HFF-Myc (cell line): Measurements from ENCODE around the gene ESR1.

Experiments used
- DNase-seq: peaks from one replicate; pipeline ENCODE4 v3.0.0-alpha.2; 2011; ENCODE audit warnings: low read depth; ENCODE audit errors: extremely low read depth
- H3K4me3 ChIP-seq: replicated peaks from 2 replicates; pipeline ENCODE4 v1.5.1; 2011; ENCODE audit warnings: low read depth, mild to moderate bottlenecking, control low read depth, low read length
- TF ChIP-seq, protein P1 (sequence below): IDR thresholded peaks from 2 replicates; pipeline ENCODE4 v1.5.1; 2012; ENCODE audit warnings: mild to moderate bottlenecking, low read depth, low read length, control low read depth; ENCODE audit errors: missing control alignments

Gene ESR1

GRCh38 chr6:151869345-151869744 lies 61.9 kb downstream of the ESR1 start:
- DNase-seq, result no peak
- TF ChIP-seq, protein P1, sequence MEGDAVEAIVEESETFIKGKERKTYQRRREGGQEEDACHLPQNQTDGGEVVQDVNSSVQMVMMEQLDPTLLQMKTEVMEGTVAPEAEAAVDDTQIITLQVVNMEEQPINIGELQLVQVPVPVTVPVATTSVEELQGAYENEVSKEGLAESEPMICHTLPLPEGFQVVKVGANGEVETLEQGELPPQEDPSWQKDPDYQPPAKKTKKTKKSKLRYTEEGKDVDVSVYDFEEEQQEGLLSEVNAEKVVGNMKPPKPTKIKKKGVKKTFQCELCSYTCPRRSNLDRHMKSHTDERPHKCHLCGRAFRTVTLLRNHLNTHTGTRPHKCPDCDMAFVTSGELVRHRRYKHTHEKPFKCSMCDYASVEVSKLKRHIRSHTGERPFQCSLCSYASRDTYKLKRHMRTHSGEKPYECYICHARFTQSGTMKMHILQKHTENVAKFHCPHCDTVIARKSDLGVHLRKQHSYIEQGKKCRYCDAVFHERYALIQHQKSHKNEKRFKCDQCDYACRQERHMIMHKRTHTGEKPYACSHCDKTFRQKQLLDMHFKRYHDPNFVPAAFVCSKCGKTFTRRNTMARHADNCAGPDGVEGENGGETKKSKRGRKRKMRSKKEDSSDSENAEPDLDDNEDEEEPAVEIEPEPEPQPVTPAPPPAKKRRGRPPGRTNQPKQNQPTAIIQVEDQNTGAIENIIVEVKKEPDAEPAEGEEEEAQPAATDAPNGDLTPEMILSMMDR, result no peak
- no peak overlapping the region for H3K4me3 ChIP-seq

DNA sequence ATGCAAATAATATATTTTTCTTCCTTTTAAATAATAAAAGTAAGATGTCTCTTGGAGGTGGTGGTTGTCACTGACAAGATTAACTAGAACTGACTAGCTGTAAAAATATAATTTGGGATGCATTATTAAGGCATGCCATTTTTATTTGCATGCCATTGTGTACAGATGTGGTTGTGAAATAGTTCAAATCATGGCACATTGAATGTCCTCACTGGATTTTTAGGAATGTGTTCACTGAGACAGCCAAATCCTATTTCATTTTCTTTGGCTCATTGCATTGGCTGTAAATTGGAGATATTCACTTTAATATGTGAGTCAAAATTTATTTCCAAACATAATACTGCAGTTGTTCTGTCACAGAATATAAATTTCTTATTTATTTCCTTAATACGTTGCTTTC lies 62.3 kb downstream of the ESR1 start:
- no peak for DNase-seq
- no peak overlapping the region for H3K4me3 ChIP-seq
- TF ChIP-seq, protein P1, result no peak

DNA sequence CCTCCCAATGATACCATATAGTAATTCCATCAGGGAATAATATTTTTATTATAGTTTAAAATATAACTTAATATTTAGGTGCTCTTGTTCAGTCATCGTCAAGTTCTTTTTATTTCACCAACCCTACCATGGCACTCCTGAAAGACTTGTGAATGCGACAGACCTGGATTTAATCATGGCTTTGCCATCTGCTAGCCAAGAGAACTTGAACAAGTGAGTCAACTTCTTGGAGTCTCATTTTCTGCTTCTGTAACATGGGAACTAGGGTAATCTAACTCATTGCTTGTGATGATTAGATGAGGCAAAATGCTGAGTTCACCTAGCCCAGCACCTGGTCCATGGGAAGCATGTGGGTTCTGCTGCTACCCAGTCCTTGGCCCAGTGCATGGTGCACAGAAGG lies 62.9 kb downstream of the ESR1 start:
- no peak for DNase-seq
- TF ChIP-seq, protein P1, result no peak
- no peak overlapping the region for H3K4me3 ChIP-seq

DNA sequence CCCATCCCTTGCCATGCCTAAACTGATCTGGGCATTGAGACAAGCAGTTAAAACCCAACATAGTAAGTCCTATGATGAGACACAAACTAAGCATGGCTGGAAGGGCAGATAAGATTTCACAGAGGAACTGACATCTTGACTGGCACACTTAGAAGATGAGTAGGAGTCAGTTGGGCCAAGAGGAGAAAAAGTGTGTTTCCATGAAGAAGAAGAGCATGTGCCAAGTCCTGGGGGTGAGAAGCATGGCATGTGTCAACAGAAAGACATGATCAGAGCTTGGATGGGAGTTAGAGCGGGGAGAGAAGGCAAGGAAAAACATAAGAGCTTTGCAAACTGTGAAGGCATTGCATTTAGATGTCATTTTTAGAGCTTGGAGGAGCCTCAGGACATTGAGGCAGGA lies 68.0 kb downstream of the ESR1 start:
- DNase-seq, result no peak
- TF ChIP-seq, protein P1, result no peak
- H3K4me3 ChIP-seq, result no peak overlapping the region

DNA sequence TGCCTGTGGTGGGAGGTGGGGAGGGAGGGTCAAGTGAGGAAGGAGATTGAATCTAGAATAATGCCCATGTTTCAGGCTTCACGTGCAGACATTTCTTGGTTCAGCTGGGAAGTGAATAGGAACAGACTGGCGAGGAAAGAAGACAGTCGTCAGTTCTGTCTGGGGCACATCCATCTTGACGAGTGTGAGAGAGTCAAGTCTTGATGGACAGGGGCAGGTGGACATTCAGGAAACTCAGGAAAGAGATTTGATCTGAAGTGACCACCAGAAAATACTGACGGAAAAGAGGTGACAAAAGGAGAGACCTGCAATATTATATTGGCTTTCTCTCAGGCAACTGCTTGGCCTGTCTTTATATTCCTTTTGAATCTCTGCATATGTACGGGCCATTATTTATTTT lies 68.6 kb downstream of the ESR1 start:
- TF ChIP-seq, protein P1, result no peak
- DNase-seq, result no peak
- no peak overlapping the region for H3K4me3 ChIP-seq

DNA sequence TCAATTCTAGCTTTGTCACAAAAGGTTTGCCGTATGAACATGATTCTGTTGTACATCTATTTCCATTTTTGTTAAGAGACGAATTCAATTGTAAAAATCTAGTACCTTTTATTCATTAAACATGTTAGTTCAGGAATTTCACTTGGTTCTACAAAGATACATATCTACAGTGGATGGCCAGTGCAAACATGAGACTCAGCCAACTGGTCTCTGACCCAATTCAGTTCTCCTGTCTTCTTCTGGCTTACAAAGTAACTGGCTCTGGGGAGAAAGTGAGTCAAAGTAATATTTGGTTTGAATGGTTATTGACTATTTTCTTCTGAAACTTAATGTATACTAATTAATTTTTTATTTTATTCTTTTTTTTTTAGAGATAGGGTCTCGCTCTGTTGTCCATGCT lies 70.0 kb downstream of the ESR1 start:
- TF ChIP-seq, protein P1, result no peak
- no peak for DNase-seq
- H3K4me3 ChIP-seq, result no peak overlapping the region

DNA sequence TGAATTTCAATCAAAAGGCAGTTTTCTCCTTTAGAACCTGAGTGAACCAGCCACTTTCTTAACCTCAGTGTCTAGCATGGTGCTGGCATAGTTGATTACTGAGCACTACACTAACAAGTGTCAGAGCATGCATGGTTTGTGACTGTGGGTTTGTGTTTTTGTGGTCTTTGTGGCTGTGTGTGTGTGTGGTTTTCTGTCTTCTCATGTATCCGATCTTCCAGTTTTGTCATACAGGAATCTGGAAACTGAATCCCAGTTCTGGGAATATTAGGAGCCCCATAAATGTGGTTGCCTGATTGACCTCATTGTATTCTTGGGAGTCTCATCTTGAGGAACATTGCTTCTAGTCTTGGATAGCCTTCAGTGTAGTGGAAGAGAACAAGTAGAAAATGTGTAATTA lies 73.7 kb downstream of the ESR1 start:
- H3K4me3 ChIP-seq, result no peak overlapping the region
- no peak for DNase-seq
- TF ChIP-seq, protein P1, result no peak
